HEK293T (cell line): Measurements from ENCODE around the gene ARHGEF35.
"Not testable (repeated sequence)": the region's sequence is repeated elsewhere in the genome, so short reads cannot be mapped to it uniquely, and the experiment has no call there.

Source experiments
- CTBP1 ChIP-seq: fragments of 450-650 bp; IDR thresholded peaks from 2 replicates; pipeline ENCODE4 v1.6.1; 2016; ENCODE audit warnings: borderline replicate concordance
- HDGF ChIP-seq: fragments of 450-650 bp; IDR thresholded peaks from 2 replicates; pipeline ENCODE4 v1.6.1; 2017; ENCODE audit warnings: antibody characterized with exemption, borderline replicate concordance
- NFRKB ChIP-seq: fragments of 450-650 bp; IDR thresholded peaks from 2 replicates; pipeline ENCODE4 v1.6.1; 2016; ENCODE audit warnings: mild to moderate bottlenecking, moderate library complexity
- SP1 ChIP-seq: fragments of 450-650 bp; IDR thresholded peaks from 2 replicates; pipeline ENCODE4 v1.6.1; 2017

DNA sequence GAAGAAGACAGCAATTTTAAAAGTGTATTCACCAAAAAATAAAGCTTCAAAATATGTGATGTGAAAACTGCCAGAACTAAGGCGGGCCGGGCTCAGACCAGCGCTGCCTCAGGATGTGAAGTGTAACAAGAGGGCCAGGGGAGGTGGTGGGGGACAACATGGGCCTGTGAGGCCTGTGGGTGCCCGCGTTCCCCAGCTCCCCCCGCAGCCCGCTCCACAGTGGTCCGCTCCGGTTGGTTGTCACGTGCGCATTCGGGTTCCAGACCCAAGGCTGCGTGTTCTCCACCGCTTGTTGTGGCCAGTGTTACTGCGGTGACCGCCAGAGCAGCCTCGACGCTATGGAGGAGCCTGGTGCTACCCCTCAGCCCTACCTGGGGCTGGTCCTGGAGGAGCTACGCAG is 12.5 kb downstream of the ARHGEF35 start, which contains the start of gene CTAGE4:
- not testable (repeated sequence) for TF ChIP-seq SP1, CTBP1, NFRKB, HDGF
